Measurements from ENCODE around the gene GZMB.
A peak's percentile ranks its signal among the peaks of the same experiment; 100 is the strongest.
"Not testable (repeated sequence)": the region's sequence is repeated elsewhere in the genome, so short reads cannot be mapped to it uniquely, and the experiment has no call there.

GZMB gene

DNA sequence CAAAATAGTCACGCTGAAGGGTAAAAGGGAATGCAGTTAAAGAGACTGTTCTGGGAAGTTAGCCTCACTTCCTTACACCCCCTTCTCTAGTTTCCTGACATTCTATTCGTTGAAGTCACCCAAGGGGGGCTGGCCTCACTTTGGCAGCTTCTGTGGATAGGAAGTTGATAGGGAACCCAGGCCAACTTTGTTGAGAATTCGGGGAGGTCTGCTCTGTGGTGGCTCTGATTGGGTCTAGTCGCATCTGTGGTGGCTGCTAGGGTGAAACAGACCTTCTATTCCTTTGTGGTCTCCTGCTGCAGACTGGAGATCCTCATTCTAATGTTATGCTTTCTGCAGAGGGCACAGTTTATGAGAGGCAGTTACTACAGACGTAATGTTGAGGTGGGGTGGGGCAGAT, 28.8 kb upstream of the GZMB start:
- Histone ChIP-seq H3K4me2 (ENCODE audit: insufficient read depth, low read length) (no peak overlapping the region), H3K27ac (ENCODE audit: low read length) (no peak overlapping the region)

DNA sequence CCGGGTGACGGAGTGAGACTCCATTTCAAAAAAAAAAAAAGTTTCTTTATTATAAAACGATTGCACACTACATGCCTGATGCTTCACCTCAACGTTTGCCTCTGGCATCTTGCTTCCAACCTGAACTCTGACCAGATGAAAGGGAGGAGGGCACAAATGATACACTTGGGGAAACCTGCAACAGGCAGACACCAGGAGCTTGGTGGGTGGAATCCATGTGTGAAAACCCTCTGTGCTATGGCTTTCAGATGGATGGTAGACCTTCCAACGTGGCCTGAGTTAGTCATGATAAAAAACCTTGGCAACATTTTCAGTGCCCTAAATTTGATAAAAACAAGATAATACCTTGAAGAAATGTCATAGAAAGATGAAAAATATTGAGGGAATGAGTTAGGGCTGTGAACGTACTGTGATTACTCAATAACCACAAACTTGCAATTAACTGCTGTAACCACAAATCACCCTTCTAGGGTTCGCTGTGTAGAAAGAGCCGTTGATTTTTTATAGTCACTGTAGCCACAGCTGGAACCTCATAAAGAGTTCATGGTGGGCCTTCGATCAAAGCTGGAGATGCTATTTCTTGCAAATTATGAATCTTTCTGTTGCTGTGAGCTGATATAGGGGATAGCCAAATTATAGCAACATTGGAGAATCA, 26.1 kb upstream of the GZMB start:
- Histone ChIP-seq H3K4me1 (ENCODE audit: insufficient read depth, low read length) (no peaks in the 10 kb centered on the region), H3K9ac (ENCODE audit: low read depth, low read length) (no peak overlapping the region), H3K9me3 (ENCODE audit: insufficient read depth, low read length, severe bottlenecking) (no peaks in the 10 kb centered on the region), H3K4me2 (ENCODE audit: insufficient read depth, low read length) (no peak overlapping the region), H3K4me3 (ENCODE audit: low read depth in 1 of 2, low read length in 2 of 2) (no peak overlapping the region), H3K79me2 (ENCODE audit: insufficient read depth, low read length) (no peaks in the 10 kb centered on the region), H4K20me1 (ENCODE audit: insufficient read depth, low read length) (no peaks in the 10 kb centered on the region), H2AFZ (ENCODE audit: low read depth, low read length) (no peak overlapping the region), H3K27ac (ENCODE audit: low read length) (no peak overlapping the region), H3K27me3 (ENCODE audit: insufficient read depth, low read length, poor library complexity) (peaks cover 28% of the 10 kb centered on the region), H3K36me3 (ENCODE audit: insufficient read depth, low read length) (no peaks in the 10 kb centered on the region)
- peak; percentile 61 for ATAC-seq (ENCODE audit: insufficient read depth, low read depth)
- no peak for DNase-seq
- no peak for TF ChIP-seq EZH2 (IDR thresholded peaks at IDR 0.05; ENCODE audit: borderline replicate concordance, low read depth, low read length, severe bottlenecking)

More for the DNA sequence above, 28.8 kb upstream of the GZMB start:
- TF ChIP-seq, protein P1, sequence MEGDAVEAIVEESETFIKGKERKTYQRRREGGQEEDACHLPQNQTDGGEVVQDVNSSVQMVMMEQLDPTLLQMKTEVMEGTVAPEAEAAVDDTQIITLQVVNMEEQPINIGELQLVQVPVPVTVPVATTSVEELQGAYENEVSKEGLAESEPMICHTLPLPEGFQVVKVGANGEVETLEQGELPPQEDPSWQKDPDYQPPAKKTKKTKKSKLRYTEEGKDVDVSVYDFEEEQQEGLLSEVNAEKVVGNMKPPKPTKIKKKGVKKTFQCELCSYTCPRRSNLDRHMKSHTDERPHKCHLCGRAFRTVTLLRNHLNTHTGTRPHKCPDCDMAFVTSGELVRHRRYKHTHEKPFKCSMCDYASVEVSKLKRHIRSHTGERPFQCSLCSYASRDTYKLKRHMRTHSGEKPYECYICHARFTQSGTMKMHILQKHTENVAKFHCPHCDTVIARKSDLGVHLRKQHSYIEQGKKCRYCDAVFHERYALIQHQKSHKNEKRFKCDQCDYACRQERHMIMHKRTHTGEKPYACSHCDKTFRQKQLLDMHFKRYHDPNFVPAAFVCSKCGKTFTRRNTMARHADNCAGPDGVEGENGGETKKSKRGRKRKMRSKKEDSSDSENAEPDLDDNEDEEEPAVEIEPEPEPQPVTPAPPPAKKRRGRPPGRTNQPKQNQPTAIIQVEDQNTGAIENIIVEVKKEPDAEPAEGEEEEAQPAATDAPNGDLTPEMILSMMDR (IDR thresholded peaks at IDR 0.05; ENCODE audit: borderline replicate concordance, extremely low read depth, low read length, poor library complexity, severe bottlenecking), result no peak
- peak; percentile 67 for ATAC-seq (ENCODE audit: insufficient read depth, low read depth)
- Histone ChIP-seq H3K79me2 (ENCODE audit: insufficient read depth, low read length) (no peaks in the 10 kb centered on the region), H3K9ac (ENCODE audit: low read depth, low read length) (no peak overlapping the region), H3K36me3 (ENCODE audit: insufficient read depth, low read length) (no peaks in the 10 kb centered on the region), H4K20me1 (ENCODE audit: insufficient read depth, low read length) (no peaks in the 10 kb centered on the region), H3K9me3 (ENCODE audit: insufficient read depth, low read length, severe bottlenecking) (no peaks in the 10 kb centered on the region), H3K4me1 (ENCODE audit: insufficient read depth, low read length) (no peaks in the 10 kb centered on the region), H3K4me3 (ENCODE audit: low read depth in 1 of 2, low read length in 2 of 2) (no peak overlapping the region), H3K27me3 (ENCODE audit: insufficient read depth, low read length, poor library complexity) (peaks cover 20% of the 10 kb centered on the region), H2AFZ (ENCODE audit: low read depth, low read length) (no peak overlapping the region)
- DNase-seq, result peak; percentile 12

DNA sequence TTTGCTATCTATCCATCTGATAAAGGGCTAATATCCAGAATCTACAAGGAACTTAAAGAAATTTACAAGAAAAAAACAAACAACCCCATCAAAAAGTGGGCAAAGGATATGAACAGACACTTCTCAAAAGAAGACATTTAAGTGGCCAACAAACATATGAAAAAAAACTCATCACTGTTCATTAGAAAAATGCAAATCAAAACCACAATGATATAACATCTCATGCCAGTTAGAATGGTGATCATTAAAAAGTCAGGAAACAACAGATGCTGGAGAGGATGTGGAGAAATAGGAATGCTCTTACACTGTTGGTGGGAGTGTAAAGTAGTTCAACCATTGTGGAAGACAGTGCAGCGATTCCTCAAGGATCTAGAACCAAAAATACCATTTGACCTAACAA, 14.4 kb upstream of the GZMB start:
- not testable (repeated sequence) for ATAC-seq (ENCODE audit: insufficient read depth, low read depth); H4K20me1 ChIP-seq (ENCODE audit: insufficient read depth, low read length); H2AFZ ChIP-seq (ENCODE audit: low read depth, low read length); H3K9ac ChIP-seq (ENCODE audit: low read depth, low read length); H3K4me1 ChIP-seq (ENCODE audit: insufficient read depth, low read length); H3K4me3 ChIP-seq (ENCODE audit: low read depth in 1 of 2, low read length in 2 of 2); H3K79me2 ChIP-seq (ENCODE audit: insufficient read depth, low read length); H3K27ac ChIP-seq (ENCODE audit: low read length); H3K27me3 ChIP-seq (ENCODE audit: insufficient read depth, low read length, poor library complexity); H3K36me3 ChIP-seq (ENCODE audit: insufficient read depth, low read length); DNase-seq; H3K4me2 ChIP-seq (ENCODE audit: insufficient read depth, low read length); H3K9me3 ChIP-seq (ENCODE audit: insufficient read depth, low read length, severe bottlenecking)

DNA sequence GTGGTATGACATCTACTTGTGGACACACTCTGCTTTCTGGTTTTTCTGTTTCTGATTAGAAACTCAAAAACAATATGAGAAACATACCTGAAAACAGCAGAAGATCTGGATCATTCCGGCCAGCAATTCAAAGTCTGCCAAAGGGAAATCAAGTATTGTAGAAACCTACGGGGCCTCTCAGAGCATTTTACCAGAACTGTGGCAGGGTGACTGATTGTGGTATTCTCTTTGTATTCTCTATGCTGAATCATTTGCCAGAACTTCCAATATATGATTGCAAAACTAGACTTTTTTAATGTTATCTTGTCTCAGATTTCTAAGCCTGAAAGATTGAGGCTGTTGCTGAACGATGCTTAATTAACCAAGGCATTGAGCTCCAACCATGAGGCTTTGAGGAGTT, 5.9 kb upstream of the GZMB start:
- H3K9me3 ChIP-seq (ENCODE audit: insufficient read depth, low read length, severe bottlenecking), result no peaks in the 10 kb centered on the region
- no peak for DNase-seq
- no peak overlapping the region for H3K4me3 ChIP-seq (ENCODE audit: low read depth in 1 of 2, low read length in 2 of 2)
- no peak overlapping the region for H3K4me2 ChIP-seq (ENCODE audit: insufficient read depth, low read length)
- H3K27ac ChIP-seq (ENCODE audit: low read length), result no peak overlapping the region
- no peak for ATAC-seq (ENCODE audit: insufficient read depth, low read depth)
- H3K79me2 ChIP-seq (ENCODE audit: insufficient read depth, low read length), result no peaks in the 10 kb centered on the region
- H4K20me1 ChIP-seq (ENCODE audit: insufficient read depth, low read length), result no peaks in the 10 kb centered on the region
- no peak overlapping the region for H2AFZ ChIP-seq (ENCODE audit: low read depth, low read length)
- no peak overlapping the region for H3K9ac ChIP-seq (ENCODE audit: low read depth, low read length)
- no peak for TF ChIP-seq EZH2 (IDR thresholded peaks at IDR 0.05; ENCODE audit: borderline replicate concordance, low read depth, low read length, severe bottlenecking)
- TF ChIP-seq, protein P1 (IDR thresholded peaks at IDR 0.05; ENCODE audit: borderline replicate concordance, extremely low read depth, low read length, poor library complexity, severe bottlenecking), result no peak
- no peaks in the 10 kb centered on the region for H3K36me3 ChIP-seq (ENCODE audit: insufficient read depth, low read length)
- no peaks in the 10 kb centered on the region for H3K4me1 ChIP-seq (ENCODE audit: insufficient read depth, low read length)
- no peaks in the 10 kb centered on the region for H3K27me3 ChIP-seq (ENCODE audit: insufficient read depth, low read length, poor library complexity)
